ENCODE results near the gene STXBP6.

DNA sequence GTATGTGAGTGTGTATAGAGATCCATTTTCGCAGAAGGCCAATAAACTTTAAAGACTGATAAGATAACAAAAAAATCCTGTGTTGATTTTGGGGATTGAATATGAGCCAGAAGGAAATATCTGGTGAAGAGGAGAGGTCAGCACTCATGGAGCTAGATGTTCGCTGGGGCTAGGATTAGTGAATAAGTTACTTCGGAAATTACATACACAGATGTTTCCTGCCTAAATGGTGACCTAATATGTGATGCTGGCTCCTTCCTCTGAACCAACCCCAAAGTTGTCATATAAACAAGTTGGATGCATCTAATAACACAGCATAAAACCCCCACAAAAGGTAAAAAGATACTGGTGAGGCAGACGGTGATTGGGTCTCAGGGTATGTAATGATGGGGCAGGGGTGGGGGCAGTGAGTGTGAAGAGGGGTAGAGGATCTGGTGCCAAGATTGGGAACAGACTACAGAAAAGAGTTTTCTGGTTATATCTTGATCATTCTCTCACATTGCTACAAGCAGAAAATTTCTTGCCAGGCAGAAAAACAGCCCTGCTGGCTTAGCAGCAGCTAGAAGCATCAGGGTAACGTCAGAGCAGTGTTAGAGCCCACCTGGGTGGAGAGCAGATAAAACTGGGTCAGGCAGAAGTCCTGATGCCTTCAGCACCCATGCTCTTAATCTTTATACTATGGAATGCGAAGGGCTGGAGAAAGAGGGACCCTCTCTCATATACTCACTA is 275.6 kb downstream of the STXBP6 start:
- no peak for TF ChIP-seq POLR2A (IDR thresholded peaks at IDR 0.05)
- no peak for TF ChIP-seq CTCF (IDR thresholded peaks at IDR 0.05)
